HCT116 (cell line): ENCODE results near the gene KCNAB2. TPM values are rescaled to one million over a fixed set of nuclear protein-coding genes. Genes with fewer than 3 reads are reported as not detected.

Experiments used
- ATAC-seq: fragments of 200-7000 bp; cut with Tn5 transposase; 2 replicates; pipeline ENCODE4 v1.9.1; 2020; ENCODE audit warnings: mild to moderate bottlenecking, moderate library complexity
- BruUV-seq: library from RNA; stranded (reverse); fragments of 400-500 nt; replicated peaks from 2 replicates; lab custom pipeline; 2021; lab: Mats Ljungman, UMichigan
- CTCF ChIA-PET: fragments of 300-600 bp; sonication (Branson Sonifier 250); formaldehyde crosslinking; loops from one replicate; lab custom pipeline; 2021; ENCODE audit warnings: antibody characterized with exemption; lab: Charles Lee
- POLR2A ChIA-PET: fragments of 300-600, 350-600 bp; sonication (Branson Sonifier 250); formaldehyde crosslinking; loops from one replicate; lab custom pipeline; 2021; ENCODE audit warnings: antibody characterized with exemption; lab: Charles Lee
- RAD21 ChIA-PET, 2 experiments: fragments of 300-600 bp; sonication (Branson Sonifier 250); formaldehyde crosslinking; loops; one replicate each; lab custom pipeline; 2023; ENCODE audit warnings: low total read pairs in 2 of 2; ENCODE audit not compliant: uncharacterized antibody in 2 of 2, unreplicated experiment in 2 of 2, low non-redundant PET in 1 of 2; lab: Charles Lee
- DNase-seq: peaks from one replicate; pipeline ENCODE4 v3.0.0-alpha.2; 2010; ENCODE audit warnings: low read depth, low spot score
- H2AFZ ChIP-seq: fragments of 200-600 bp; shearing (Covaris generic), sonication (generic); 2 replicates; pipeline ENCODE4 v1.6.1; 2017; ENCODE audit warnings: low read depth, mixed run types, mixed read lengths, antibody characterized with exemption, low read length; ENCODE audit not compliant: poor library complexity, severe bottlenecking
- H3K27ac ChIP-seq: 2 replicates; pipeline ENCODE4 v1.5.1; 2012; ENCODE audit warnings: low read depth, low read length
- H3K27me3 ChIP-seq: fragments of 200-600 bp; sonication (generic); 2 replicates; pipeline ENCODE4 v1.6.1; 2016; ENCODE audit warnings: mixed run types, low read length, mixed read lengths; ENCODE audit not compliant: insufficient read depth
- H3K36me3 ChIP-seq, 2 experiments: fragments of 200-500 bp in 1 of 2; fragments of 200-600 bp in 1 of 2; sonication (Bioruptor generic) in 1 of 2; sonication (generic) in 1 of 2; 2 replicates each; pipeline versions ENCODE4 v1.5.1 to v1.6.1; 2014 to 2016; ENCODE audit warnings: low read length in 2 of 2, inconsistent platforms in 1 of 2, mixed read lengths in 1 of 2, mixed run types in 1 of 2; ENCODE audit not compliant: insufficient read depth in 2 of 2, control insufficient read depth in 1 of 2
- H3K4me1 ChIP-seq, 2 experiments: fragments of 200-600 bp in 1 of 2; sonication (generic) in 1 of 2; 2 replicates each; pipeline versions ENCODE4 v1.5.1 to v1.6.1; 2012 to 2017; ENCODE audit warnings: low read length in 2 of 2, inconsistent platforms in 1 of 2, mild to moderate bottlenecking in 1 of 2, mixed read lengths in 1 of 2, mixed run types in 1 of 2, moderate library complexity in 1 of 2; ENCODE audit not compliant: insufficient read depth in 2 of 2, control insufficient read depth in 1 of 2
- H3K4me2 ChIP-seq: fragments of 200-600 bp; sonication (generic); 2 replicates; pipeline ENCODE4 v1.6.1; 2017; ENCODE audit warnings: mixed run types, low read length, mixed read lengths
- H3K4me3 ChIP-seq, 2 experiments: fragments of 200-600 bp in 1 of 2; sonication (generic) in 1 of 2; replicated peaks in 1 of 2; 2 replicates each; pipeline ENCODE4 v1.5.1; 2011 to 2016; ENCODE audit warnings: low read length in 2 of 2, control low read depth in 1 of 2, low read depth in 1 of 2, mild to moderate bottlenecking in 1 of 2, mixed read lengths in 1 of 2, mixed run types in 1 of 2
- H3K79me2 ChIP-seq: fragments of 200-600 bp; sonication (generic); 2 replicates; pipeline ENCODE4 v1.6.1; 2017; ENCODE audit warnings: mild to moderate bottlenecking, mixed run types, low read length, moderate library complexity, mixed read lengths; ENCODE audit not compliant: insufficient read depth
- H3K9ac ChIP-seq: fragments of 200-600 bp; sonication (generic); 2 replicates; pipeline ENCODE4 v1.6.1; 2016; ENCODE audit warnings: low read length, mixed read lengths
- H3K9me2 ChIP-seq: fragments of 200-600 bp; sonication (generic), shearing (Covaris generic); 2 replicates; pipeline ENCODE4 v1.6.1; 2017; ENCODE audit warnings: mixed run types, mild to moderate bottlenecking, moderate library complexity; ENCODE audit not compliant: insufficient read depth
- H3K9me3 ChIP-seq, 2 experiments: fragments of 200-500 bp in 1 of 2; fragments of 200-600 bp in 1 of 2; sonication (Bioruptor generic) in 1 of 2; sonication (generic) in 1 of 2; 2 replicates each; pipeline ENCODE4 v1.6.1; 2014 to 2017; ENCODE audit warnings: low read length in 2 of 2, mixed read lengths in 2 of 2, inconsistent platforms in 1 of 2, low read depth in 1 of 2, mild to moderate bottlenecking in 1 of 2, mixed run types in 1 of 2, moderate library complexity in 1 of 2; ENCODE audit not compliant: control insufficient read depth in 1 of 2, insufficient read depth in 1 of 2
- H4K20me1 ChIP-seq: fragments of 200-600 bp; sonication (generic), shearing (Covaris generic); 2 replicates; pipeline ENCODE4 v1.6.1; 2017; ENCODE audit warnings: mixed run types, mild to moderate bottlenecking, moderate library complexity; ENCODE audit not compliant: insufficient read depth
- ATF3 ChIP-seq: IDR thresholded peaks from 2 replicates; pipeline ENCODE4 v1.6.1; 2012
- CBX3 ChIP-seq: IDR thresholded peaks from 2 replicates; pipeline ENCODE4 v1.6.1; 2012; ENCODE audit warnings: low read depth
- EGR1 ChIP-seq: IDR thresholded peaks from 2 replicates; pipeline ENCODE4 v1.6.1; 2012; ENCODE audit warnings: low read depth
- ELF1 ChIP-seq: IDR thresholded peaks from 2 replicates; pipeline ENCODE4 v1.6.1; 2012; ENCODE audit warnings: low read depth, borderline replicate concordance
- FOSL1 ChIP-seq: IDR thresholded peaks from 2 replicates; pipeline ENCODE4 v1.6.1; 2012; ENCODE audit warnings: low read depth
- MAX ChIP-seq: IDR thresholded peaks from 2 replicates; pipeline ENCODE4 v1.6.1; 2012
- POLR2A ChIP-seq: IDR thresholded peaks from 2 replicates; pipeline ENCODE4 v1.7.0; 2011; ENCODE audit warnings: borderline replicate concordance; ENCODE audit not compliant: insufficient read depth, insufficient read length; ENCODE audit errors: extremely low read depth
- RAD21 ChIP-seq: IDR thresholded peaks from 2 replicates; pipeline ENCODE4 v1.6.1; 2012; ENCODE audit warnings: low read depth, mild to moderate bottlenecking
- SP1 ChIP-seq: IDR thresholded peaks from 2 replicates; pipeline ENCODE4 v1.6.1; 2012; ENCODE audit warnings: low read depth
- ZFX ChIP-seq: fragments of 450-650 bp; IDR thresholded peaks from 2 replicates; pipeline ENCODE4 v1.6.1; 2017
- ZNF274 ChIP-seq: fragments of 200-500 bp; sonication (Bioruptor generic); IDR thresholded peaks from 2 replicates; pipeline ENCODE4 v1.6.1; 2014; ENCODE audit warnings: mild to moderate bottlenecking, low read depth, low read length, inconsistent platforms
- intact Hi-C: fragments of 100-400 bp; cut with micrococcal nuclease; formaldehyde crosslinking; loops from 2 replicates; pipeline ENCODE4 v1.10.0; 2022
- total RNA-seq: library from RNA; stranded (reverse); gene quantifications from one replicate; pipeline ENCODE4 v1.2.1, GENCODE V29; 2021; ENCODE audit not compliant: unreplicated experiment
- TF ChIP-seq, protein P1 (sequence below): IDR thresholded peaks from 2 replicates; pipeline ENCODE4 v1.6.1; 2012; ENCODE audit warnings: low read depth
- TF ChIP-seq, protein P2 (sequence below), 3 experiments: fragments of 200-600 bp in 1 of 3; sonication (generic) in 1 of 3; IDR thresholded peaks in 2 of 3; conservative IDR thresholded peaks in 1 of 3; 2 replicates each; pipeline ENCODE4 v1.5.1; 2012 to 2017; ENCODE audit warnings: low read depth in 2 of 3, low read length in 2 of 3, antibody characterized with exemption in 1 of 3, borderline replicate concordance in 1 of 3, control low read depth in 1 of 3, mild to moderate bottlenecking in 1 of 3, mixed read lengths in 1 of 3, mixed run types in 1 of 3, moderate library complexity in 1 of 3; ENCODE audit not compliant: insufficient read depth in 1 of 3

Gene KCNAB2
- total RNA-seq, 1 experiment from 2014 or later, result 18.1 TPM

- no peak overlapping the region for H3K4me2 ChIP-seq
- CTCF ChIA-PET, result no interaction called here
- H3K79me2 ChIP-seq, result no peaks in the 10 kb centered on the region
- H3K4me1 ChIP-seq, result peaks cover 9 to 15% of the 10 kb centered on the region in 2 experiments
- no peak overlapping the region for H2AFZ ChIP-seq
- H3K9ac ChIP-seq, result no peak overlapping the region
- BruUV-seq, result no TSS peak
- H3K9me3 ChIP-seq, result no peaks in the 10 kb centered on the region
- no peak overlapping the region for H3K27ac ChIP-seq
- no peaks in the 10 kb centered on the region for H4K20me1 ChIP-seq
- RAD21 ChIA-PET, result no interaction called here
- no peaks in the 10 kb centered on the region for H3K27me3 ChIP-seq
- intact Hi-C loops, result no loop called here
- TF ChIP-seq EGR1 (no peak), CBX3 (no peak), POLR2A (no peak), ZFX (no peak), FOSL1 (no peak), RAD21 (no peak), ELF1 (no peak), SP1 (no peak), MAX (no peak), ZNF274 (no peak), ATF3 (no peak)
- TF ChIP-seq, protein P1, sequence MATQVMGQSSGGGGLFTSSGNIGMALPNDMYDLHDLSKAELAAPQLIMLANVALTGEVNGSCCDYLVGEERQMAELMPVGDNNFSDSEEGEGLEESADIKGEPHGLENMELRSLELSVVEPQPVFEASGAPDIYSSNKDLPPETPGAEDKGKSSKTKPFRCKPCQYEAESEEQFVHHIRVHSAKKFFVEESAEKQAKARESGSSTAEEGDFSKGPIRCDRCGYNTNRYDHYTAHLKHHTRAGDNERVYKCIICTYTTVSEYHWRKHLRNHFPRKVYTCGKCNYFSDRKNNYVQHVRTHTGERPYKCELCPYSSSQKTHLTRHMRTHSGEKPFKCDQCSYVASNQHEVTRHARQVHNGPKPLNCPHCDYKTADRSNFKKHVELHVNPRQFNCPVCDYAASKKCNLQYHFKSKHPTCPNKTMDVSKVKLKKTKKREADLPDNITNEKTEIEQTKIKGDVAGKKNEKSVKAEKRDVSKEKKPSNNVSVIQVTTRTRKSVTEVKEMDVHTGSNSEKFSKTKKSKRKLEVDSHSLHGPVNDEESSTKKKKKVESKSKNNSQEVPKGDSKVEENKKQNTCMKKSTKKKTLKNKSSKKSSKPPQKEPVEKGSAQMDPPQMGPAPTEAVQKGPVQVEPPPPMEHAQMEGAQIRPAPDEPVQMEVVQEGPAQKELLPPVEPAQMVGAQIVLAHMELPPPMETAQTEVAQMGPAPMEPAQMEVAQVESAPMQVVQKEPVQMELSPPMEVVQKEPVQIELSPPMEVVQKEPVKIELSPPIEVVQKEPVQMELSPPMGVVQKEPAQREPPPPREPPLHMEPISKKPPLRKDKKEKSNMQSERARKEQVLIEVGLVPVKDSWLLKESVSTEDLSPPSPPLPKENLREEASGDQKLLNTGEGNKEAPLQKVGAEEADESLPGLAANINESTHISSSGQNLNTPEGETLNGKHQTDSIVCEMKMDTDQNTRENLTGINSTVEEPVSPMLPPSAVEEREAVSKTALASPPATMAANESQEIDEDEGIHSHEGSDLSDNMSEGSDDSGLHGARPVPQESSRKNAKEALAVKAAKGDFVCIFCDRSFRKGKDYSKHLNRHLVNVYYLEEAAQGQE, result no peak
- TF ChIP-seq, protein P2, sequence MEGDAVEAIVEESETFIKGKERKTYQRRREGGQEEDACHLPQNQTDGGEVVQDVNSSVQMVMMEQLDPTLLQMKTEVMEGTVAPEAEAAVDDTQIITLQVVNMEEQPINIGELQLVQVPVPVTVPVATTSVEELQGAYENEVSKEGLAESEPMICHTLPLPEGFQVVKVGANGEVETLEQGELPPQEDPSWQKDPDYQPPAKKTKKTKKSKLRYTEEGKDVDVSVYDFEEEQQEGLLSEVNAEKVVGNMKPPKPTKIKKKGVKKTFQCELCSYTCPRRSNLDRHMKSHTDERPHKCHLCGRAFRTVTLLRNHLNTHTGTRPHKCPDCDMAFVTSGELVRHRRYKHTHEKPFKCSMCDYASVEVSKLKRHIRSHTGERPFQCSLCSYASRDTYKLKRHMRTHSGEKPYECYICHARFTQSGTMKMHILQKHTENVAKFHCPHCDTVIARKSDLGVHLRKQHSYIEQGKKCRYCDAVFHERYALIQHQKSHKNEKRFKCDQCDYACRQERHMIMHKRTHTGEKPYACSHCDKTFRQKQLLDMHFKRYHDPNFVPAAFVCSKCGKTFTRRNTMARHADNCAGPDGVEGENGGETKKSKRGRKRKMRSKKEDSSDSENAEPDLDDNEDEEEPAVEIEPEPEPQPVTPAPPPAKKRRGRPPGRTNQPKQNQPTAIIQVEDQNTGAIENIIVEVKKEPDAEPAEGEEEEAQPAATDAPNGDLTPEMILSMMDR (IDR thresholded peaks at IDR 0.05 in 2 of 3, conservative IDR thresholded peaks at IDR 0.05 in 1 of 3; ENCODE audit: borderline replicate concordance in 1 of 3, insufficient read depth in 1 of 3, low read depth in 2 of 3, low read length in 2 of 3), result no peak
- POLR2A ChIA-PET, result interaction anchor here (0.5 kb wide), 1 partner anchor 406 kb away, joined by 3 read pairs; no protein-coding TSS in a partner anchor
- ATAC-seq (no peak), DNase-seq (no peak)
- no peaks in the 10 kb centered on the region for H3K36me3 ChIP-seq
- no peak overlapping the region for H3K4me3 ChIP-seq
- no peaks in the 10 kb centered on the region for H3K9me2 ChIP-seq
Measured at GRCh38 chr1:5996641-5997270, 48.9 kb upstream of the KCNAB2 start.
